ENCODE data around the gene SARNP. TPM values are rescaled to one million over a fixed set of nuclear protein-coding genes. Genes with fewer than 3 reads are reported as not detected.

The SARNP gene
- total and polyA plus RNA-seq, 9 of the 15 experiments (the other 6 are each of a cell fraction or from before 2014, with no cell fraction given), result 70.1 to 400 (median 198) TPM

- TF ChIP-seq VEZF1 (CRISPR knock-in tag; IDR thresholded peaks at IDR 0.05), result peak; percentile 31
- no peak for TF ChIP-seq ZKSCAN1 (IDR thresholded peaks at IDR 0.05; ENCODE audit: low read depth, low read length)
- TF ChIP-seq THRB (CRISPR knock-in tag; conservative IDR thresholded peaks at IDR 0.05), result no peak
- no peak for TF ChIP-seq PHF20 (IDR thresholded peaks at IDR 0.05; ENCODE audit: partially characterized antibody)
- TF ChIP-seq JUN (IDR thresholded peaks at IDR 0.05; ENCODE audit: borderline replicate concordance, low read depth, low read length), result 0 out of 2 replicates have a peak, but pooled peaks have one; percentile 34
- no peak for TF ChIP-seq JUN (CRISPR knock-in tag; IDR thresholded peaks at IDR 0.05; ENCODE audit: borderline replicate concordance)
- no peak for TF ChIP-seq ZNF316 (IDR thresholded peaks at IDR 0.05)
- TF ChIP-seq IRF1 (CRISPR knock-in tag; IDR thresholded peaks at IDR 0.05; ENCODE audit: borderline replicate concordance), result no peak
- 0 out of 2 replicates have a peak, but pooled peaks have one; percentile 25 for TF ChIP-seq JUND (IDR thresholded peaks at IDR 0.05; ENCODE audit: borderline replicate concordance, low read depth, low read length)
- TF ChIP-seq JUND (tag; IDR thresholded peaks at IDR 0.05; ENCODE audit: borderline replicate concordance, low read depth, low read length), result peak; percentile 54; the same call in 2 of the 3 replicates
- no peak for TF ChIP-seq FOXO4 (CRISPR knock-in tag; IDR thresholded peaks at IDR 0.05)
- TF ChIP-seq UBTF (IDR thresholded peaks at IDR 0.05; ENCODE audit: borderline replicate concordance in 1 of 2, low read depth in 2 of 2, low read length in 2 of 2), result no peak
- TF ChIP-seq PTTG1 (tag; IDR thresholded peaks at IDR 0.05; ENCODE audit: low read depth), result no peak
Measured at GRCh38 chr12:55847603-55848291, 30.2 kb upstream of the SARNP start (continued).

Measured in K562 (cell line).